ENCODE results near the gene SLC25A18. TPM values are rescaled to one million over a fixed set of nuclear protein-coding genes. Genes with fewer than 3 reads are reported as not detected.

SLC25A18 gene
- polyA plus RNA-seq, 3 donors = 0.10 to 0.11 TPM; not detected in 1

DNA sequence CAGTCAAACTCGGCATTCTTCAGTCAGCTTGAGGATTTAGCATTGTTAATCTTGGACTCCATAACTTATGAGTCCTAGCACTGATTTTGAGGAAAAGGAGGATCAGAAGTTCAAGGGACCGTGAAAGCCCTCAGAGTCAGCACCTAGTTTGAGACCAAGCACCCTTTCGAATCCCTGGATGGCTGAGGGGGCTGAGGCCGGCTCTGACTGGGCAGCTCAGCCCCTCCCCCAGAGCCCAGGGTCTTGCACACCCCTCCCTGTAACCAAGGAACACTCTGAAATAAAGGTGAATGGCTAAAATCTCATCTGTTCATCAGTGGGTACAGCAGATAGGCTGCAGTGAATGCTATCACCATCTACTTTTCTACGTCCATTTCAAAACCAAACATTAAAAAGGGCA lies 27.3 kb downstream of the SLC25A18 start:
- H3K27me3 Mint-ChIP-seq (ENCODE audit: low read depth in 3 of 3) = peaks cover 0 to 1% (median 0%) of the 10 kb centered on the region in 3 donors
- no peak overlapping the region for H3K4me2 ChIP-seq (replicated peaks; ENCODE audit: extremely low read depth, low read length, poor library complexity, severe bottlenecking)
- no peaks in the 10 kb centered on the region for H3K79me2 ChIP-seq (ENCODE audit: insufficient read depth, low read length)
- H3K27ac ChIP-seq (ENCODE audit: low read depth in 1 of 2, low read length in 2 of 2) = no peak overlapping the region
- H3K4me1 ChIP-seq (ENCODE audit: control insufficient read depth in 1 of 2, insufficient read depth in 2 of 2, low read length in 2 of 2) = no peaks in the 10 kb centered on the region
- peaks cover 48 to 59% of the 10 kb centered on the region in 2 donors for H3K36me3 Mint-ChIP-seq
- H3K4me3 Mint-ChIP-seq = no peak overlapping the region
- H3K9ac ChIP-seq (ENCODE audit: insufficient read depth, low read length, poor library complexity, severe bottlenecking) = no peak overlapping the region
- H3K27me3 ChIP-seq (ENCODE audit: control insufficient read depth in 2 of 2, insufficient read depth in 2 of 2, low read length in 2 of 2) = no peaks in the 10 kb centered on the region
- 92% methylated on average over 2 of the region's 5 CpGs for WGBS (ENCODE audit: insufficient coverage)
- TF ChIP-seq, protein P1, sequence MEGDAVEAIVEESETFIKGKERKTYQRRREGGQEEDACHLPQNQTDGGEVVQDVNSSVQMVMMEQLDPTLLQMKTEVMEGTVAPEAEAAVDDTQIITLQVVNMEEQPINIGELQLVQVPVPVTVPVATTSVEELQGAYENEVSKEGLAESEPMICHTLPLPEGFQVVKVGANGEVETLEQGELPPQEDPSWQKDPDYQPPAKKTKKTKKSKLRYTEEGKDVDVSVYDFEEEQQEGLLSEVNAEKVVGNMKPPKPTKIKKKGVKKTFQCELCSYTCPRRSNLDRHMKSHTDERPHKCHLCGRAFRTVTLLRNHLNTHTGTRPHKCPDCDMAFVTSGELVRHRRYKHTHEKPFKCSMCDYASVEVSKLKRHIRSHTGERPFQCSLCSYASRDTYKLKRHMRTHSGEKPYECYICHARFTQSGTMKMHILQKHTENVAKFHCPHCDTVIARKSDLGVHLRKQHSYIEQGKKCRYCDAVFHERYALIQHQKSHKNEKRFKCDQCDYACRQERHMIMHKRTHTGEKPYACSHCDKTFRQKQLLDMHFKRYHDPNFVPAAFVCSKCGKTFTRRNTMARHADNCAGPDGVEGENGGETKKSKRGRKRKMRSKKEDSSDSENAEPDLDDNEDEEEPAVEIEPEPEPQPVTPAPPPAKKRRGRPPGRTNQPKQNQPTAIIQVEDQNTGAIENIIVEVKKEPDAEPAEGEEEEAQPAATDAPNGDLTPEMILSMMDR (IDR thresholded peaks at IDR 0.05) = no peak
- DNase-seq = no peak
- peaks cover 56 to 61% of the 10 kb centered on the region in 2 donors for H3K36me3 ChIP-seq (replicated peaks in 1 of 2; ENCODE audit: control insufficient read depth in 1 of 2, insufficient read depth in 2 of 2, low read length in 2 of 2)
- no peaks in the 10 kb centered on the region for H3K4me1 Mint-ChIP-seq
- intact Hi-C loops (cut with micrococcal nuclease) = no loop called here
- no peaks in the 10 kb centered on the region for H3K9me3 ChIP-seq (replicated peaks in 1 of 2; ENCODE audit: control insufficient read depth in 1 of 2, insufficient read depth in 1 of 2, low read length in 2 of 2)
- H2AFZ ChIP-seq (ENCODE audit: insufficient read depth, low read depth, low read length, poor library complexity, severe bottlenecking) = no peak overlapping the region
- no peak overlapping the region for H3K4me3 ChIP-seq (replicated peaks in 1 of 3; ENCODE audit: low read depth in 2 of 3, low read length in 3 of 3)
- peak overlapping the region in 1 of 7 donors; percentile 30 for H3K27ac Mint-ChIP-seq
- no peaks in the 10 kb centered on the region for H3K9me3 Mint-ChIP-seq
- peaks cover 3% of the 10 kb centered on the region for H4K20me1 ChIP-seq (ENCODE audit: insufficient read depth, low read length)

DNA sequence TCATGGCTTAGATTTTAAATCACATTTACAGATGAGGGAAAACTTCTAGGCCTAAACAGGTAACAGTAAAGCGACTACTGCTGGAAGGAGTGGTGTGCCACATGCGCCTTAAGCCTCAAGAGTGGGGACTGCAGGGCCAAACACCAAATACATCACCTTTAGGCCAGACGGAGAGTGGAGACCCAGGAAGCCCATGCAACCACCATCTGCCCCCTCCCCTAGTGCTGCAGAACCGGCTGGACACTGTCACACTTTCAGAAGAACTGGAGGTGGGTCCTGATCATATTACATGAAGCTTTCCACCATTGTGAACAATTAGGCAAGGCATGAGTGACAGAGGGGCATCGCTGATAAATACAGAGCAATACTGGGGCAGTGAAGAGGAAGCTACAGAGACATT lies 28.9 kb downstream of the SLC25A18 start:
- no peak overlapping the region for H3K4me3 Mint-ChIP-seq

More for the DNA sequence above, 28.9 kb downstream of the SLC25A18 start:
- Histone ChIP-seq H4K20me1 (ENCODE audit: insufficient read depth, low read length) (peaks cover 9% of the 10 kb centered on the region), H3K4me2 (replicated peaks; ENCODE audit: extremely low read depth, low read length, poor library complexity, severe bottlenecking) (no peak overlapping the region), H3K27ac (ENCODE audit: low read depth in 1 of 2, low read length in 2 of 2) (no peak overlapping the region), H3K4me3 (replicated peaks in 1 of 3; ENCODE audit: low read depth in 2 of 3, low read length in 3 of 3) (no peak overlapping the region), H3K4me1 (ENCODE audit: control insufficient read depth in 1 of 2, insufficient read depth in 2 of 2, low read length in 2 of 2) (no peaks in the 10 kb centered on the region), H3K27me3 (ENCODE audit: control insufficient read depth in 2 of 2, insufficient read depth in 2 of 2, low read length in 2 of 2) (no peaks in the 10 kb centered on the region), H3K9ac (ENCODE audit: insufficient read depth, low read length, poor library complexity, severe bottlenecking) (no peak overlapping the region), H2AFZ (ENCODE audit: insufficient read depth, low read depth, low read length, poor library complexity, severe bottlenecking) (no peak overlapping the region), H3K9me3 (replicated peaks in 1 of 2; ENCODE audit: control insufficient read depth in 1 of 2, insufficient read depth in 1 of 2, low read length in 2 of 2) (no peaks in the 10 kb centered on the region), H3K79me2 (ENCODE audit: insufficient read depth, low read length) (no peaks in the 10 kb centered on the region), H3K36me3 (replicated peaks in 1 of 2; ENCODE audit: control insufficient read depth in 1 of 2, insufficient read depth in 2 of 2, low read length in 2 of 2) (peaks cover 71 to 75% of the 10 kb centered on the region in 2 donors)
- Mint-ChIP-seq H3K27me3 (ENCODE audit: low read depth in 3 of 3) (peaks cover 0 to 1% (median 0%) of the 10 kb centered on the region in 3 donors), H3K9me3 (no peaks in the 10 kb centered on the region), H3K36me3 (peaks cover 63 to 75% of the 10 kb centered on the region in 2 donors), H3K4me1 (no peaks in the 10 kb centered on the region), H3K27ac (no peak overlapping the region)
- WGBS (ENCODE audit: insufficient coverage) = 100% methylated on average over 1 of the region's 5 CpGs
- DNase-seq = no peak
- intact Hi-C loops (cut with micrococcal nuclease) = no loop called here
- TF ChIP-seq, protein P1 (IDR thresholded peaks at IDR 0.05) = no peak
